K562 (cell line): ENCODE data around the gene AP3B2. TPM values are rescaled to one million over a fixed set of nuclear protein-coding genes. Genes with fewer than 3 reads are reported as not detected.

Experiments
- ATAC-seq: fragments of 200-7000 bp; cut with Tn5 transposase; 3 replicates; pipeline ENCODE4 v1.9.1; 2020; ENCODE audit warnings: moderate library complexity
- BruUV-seq: library from RNA; stranded (reverse); fragments of 400-500 nt; replicated peaks from 2 replicates; lab custom pipeline; 2021; lab: Mats Ljungman, UMichigan
- CTCF ChIA-PET: fragments of 300-600 bp; formaldehyde crosslinking; extraction: SDS; loops from one replicate; lab custom pipeline; 2021; ENCODE audit warnings: low intra/inter-chr PET ratio; lab: Yijun Ruan, JAX
- POLR2A ChIA-PET: fragments of 300-600, 350-650 bp; sonication (Branson Sonifier 250); formaldehyde crosslinking; extraction: SDS; loops from one replicate; lab custom pipeline; 2021; ENCODE audit warnings: antibody characterized with exemption, inconsistent platforms; lab: Yijun Ruan, JAX
- DNase-seq, 4 experiments: peaks; one replicate each; pipeline versions ENCODE4 v3.0.0 to v3.0.0-alpha.2; 2011 to 2018; ENCODE audit warnings: low spot score in 3 of 4, mixed read lengths in 3 of 4; ENCODE audit errors: extremely low read depth in 1 of 4
- FAIRE-seq: peaks from 2 replicates; lab custom pipeline; 2011; peaks lifted over from hg19 to GRCh38; lab: Jason Lieb, UNC
- H2AFZ ChIP-seq: 2 replicates; pipeline ENCODE4 v1.6.0; 2011; ENCODE audit warnings: low read depth, low read length, control low read depth, inconsistent platforms
- H3K27ac ChIP-seq: fragments of 200-600 bp; 3 replicates; pipeline ENCODE4 v1.8.0; 2011; ENCODE audit warnings: low read depth, mild to moderate bottlenecking, control low read depth, inconsistent platforms, low read length, moderate library complexity, mixed read lengths; ENCODE audit errors: extremely low read depth
- H3K27me3 ChIP-seq, 2 experiments: fragments of 300-600 bp in 1 of 2; 2 replicates in 1 of 2; 3 replicates in 1 of 2; pipeline versions ENCODE4 v1.6.0 to v1.8.0; 2011; ENCODE audit warnings: inconsistent platforms in 2 of 2, low read length in 2 of 2, mild to moderate bottlenecking in 1 of 2, mixed read lengths in 1 of 2, moderate library complexity in 1 of 2; ENCODE audit not compliant: control insufficient read depth in 2 of 2, insufficient read depth in 2 of 2
- H3K36me3 ChIP-seq: fragments of 300-600 bp; 3 replicates; pipeline ENCODE4 v1.8.0; 2011; ENCODE audit warnings: mild to moderate bottlenecking, low read length, inconsistent platforms; ENCODE audit not compliant: control insufficient read depth, insufficient read depth
- H3K4me1 ChIP-seq, 2 experiments: fragments of 200-600 bp in 1 of 2; replicated peaks in 1 of 2; 2 replicates in 1 of 2; 3 replicates in 1 of 2; pipeline versions ENCODE4 v1.5.1 to v1.8.0; 2011; ENCODE audit warnings: inconsistent platforms in 2 of 2, low read length in 2 of 2, mild to moderate bottlenecking in 1 of 2, mixed read lengths in 1 of 2, moderate library complexity in 1 of 2; ENCODE audit not compliant: control insufficient read depth in 2 of 2, insufficient read depth in 2 of 2
- H3K4me2 ChIP-seq: 2 replicates; pipeline ENCODE4 v1.6.1; 2011; ENCODE audit warnings: low read length, control low read depth, inconsistent platforms, mixed read lengths; ENCODE audit not compliant: insufficient read depth
- H3K4me3 ChIP-seq: fragments of 200-600 bp; sonication (generic), shearing (Covaris generic); 2 replicates; pipeline ENCODE4 v1.5.1; 2016; ENCODE audit warnings: control low read depth, inconsistent platforms
- H3K79me2 ChIP-seq: fragments of 200-600 bp; 3 replicates; pipeline ENCODE4 v1.8.0; 2011; ENCODE audit warnings: low read length, inconsistent platforms; ENCODE audit not compliant: control insufficient read depth, insufficient read depth
- H3K9ac ChIP-seq, 2 experiments: 2 replicates each; pipeline versions ENCODE4 v1.6.0 to v1.6.1; 2011; ENCODE audit warnings: low read depth in 2 of 2, low read length in 2 of 2, control low read depth in 1 of 2, inconsistent platforms in 1 of 2, mild to moderate bottlenecking in 1 of 2, mixed read lengths in 1 of 2; ENCODE audit not compliant: insufficient read depth in 1 of 2
- H3K9me1 ChIP-seq: one replicate; pipeline ENCODE4 v1.6.0; 2011; ENCODE audit warnings: inconsistent platforms, mild to moderate bottlenecking, low read length, moderate library complexity; ENCODE audit not compliant: control insufficient read depth, insufficient read depth
- H3K9me3 ChIP-seq: replicated peaks from 2 replicates; pipeline ENCODE4 v1.5.1; 2011; ENCODE audit warnings: low read depth, low read length, inconsistent platforms; ENCODE audit not compliant: control insufficient read depth, insufficient read depth
- H4K20me1 ChIP-seq: replicated peaks from 2 replicates; pipeline ENCODE4 v1.6.1; 2011; ENCODE audit warnings: low read length, inconsistent platforms, mixed read lengths; ENCODE audit not compliant: control insufficient read depth, insufficient read depth
- C11orf30 ChIP-seq: fragments of 450-650 bp; IDR thresholded peaks from 2 replicates; pipeline ENCODE4 v1.6.1; 2016; ENCODE audit warnings: low read depth, mild to moderate bottlenecking
- ETV1 ChIP-seq: fragments of 450-650 bp; conservative IDR thresholded peaks from 2 replicates; pipeline ENCODE4 v1.6.1; 2016; ENCODE audit warnings: missing genetic modification characterization, control low read depth, low read depth, missing compliant biosample characterization
- MAFG ChIP-seq: fragments of 450-650 bp; conservative IDR thresholded peaks from 2 replicates; pipeline ENCODE4 v1.6.1; 2016; ENCODE audit warnings: missing genetic modification characterization, missing compliant biosample characterization
- NFE2 ChIP-seq: IDR thresholded peaks from 2 replicates; pipeline ENCODE4 v1.6.1; 2014; ENCODE audit warnings: antibody characterized with exemption, low read depth
- PHF8 ChIP-seq: fragments of 200-600 bp; sonication (generic); IDR thresholded peaks from 2 replicates; pipeline ENCODE4 v1.6.1; 2012; ENCODE audit warnings: mixed run types, mild to moderate bottlenecking, inconsistent platforms, low read length, moderate library complexity, borderline replicate concordance
- SPI1 ChIP-seq: IDR thresholded peaks from 2 replicates; pipeline ENCODE4 v1.6.1; 2011; ENCODE audit warnings: low read depth, low read length, control low read depth, borderline replicate concordance
- TAF15 ChIP-seq: fragments of 200-400 bp; formaldehyde crosslinking; IDR thresholded peaks from 2 replicates; pipeline ENCODE4 v1.6.1; 2017; ENCODE audit warnings: mild to moderate bottlenecking, low read depth, low read length, moderate library complexity
- TCFL5 ChIP-seq: fragments of 250-450 bp; sonication (Bioruptor Pico); conservative IDR thresholded peaks from 2 replicates; pipeline ENCODE4 v1.6.1; 2021; ENCODE audit warnings: mild to moderate bottlenecking, moderate library complexity, matching md5 sums
- ZFP36 ChIP-seq: fragments of 150-350 bp; IDR thresholded peaks from 2 replicates; pipeline ENCODE4 v1.6.1; 2018; ENCODE audit warnings: low read length, low read depth; ENCODE audit not compliant: partially characterized antibody
- ZFX ChIP-seq: sonication (generic); formaldehyde crosslinking; IDR thresholded peaks from 2 replicates; pipeline ENCODE4 v1.8.0; 2022; ENCODE audit warnings: mild to moderate bottlenecking, missing genetic modification reagents, moderate library complexity
- ZNF316 ChIP-seq: fragments of 450-650 bp; IDR thresholded peaks from 2 replicates; pipeline ENCODE4 v1.6.1; 2016
- WGBS: fragments of 100-300 bp; shearing (Covaris generic); methylation state at CpG from one replicate; pipeline ENCODE4 v1.1.6; 2016; ENCODE audit warnings: low coverage, mixed read lengths; ENCODE audit not compliant: insufficient coverage; ENCODE audit errors: missing lambda C conversion rate; 5-methylcytosine and 5-hydroxymethylcytosine counted together
- in situ Hi-C: fragments of 300-500 bp; cut with MboI; formaldehyde crosslinking; loops from 4 replicates; pipeline ENCODE4 v1.15.0; 2018; ENCODE audit warnings: inconsistent platforms, mixed read lengths
- intact Hi-C: fragments of 100-400 bp; cut with micrococcal nuclease; formaldehyde crosslinking; loops from 2 replicates; pipeline ENCODE4 v1.14.2; 2022
- polyA plus RNA-seq, 8 experiments: library from polyadenylated mRNA; depleted of rRNA in 4 of 8; stranded (reverse) in 5 of 8; unstranded in 3 of 8; fragments of >200 nt; fragmentation: Nextera tagmentation in 2 of 8; fragmentation: Illumina TruSeq in 1 of 8; extraction: Ambion mirVana in 2 of 8; extraction: Trizol in 1 of 8; gene quantifications; 2 replicates each; pipeline versions ENCODE4 v1.2.1 to v1.2.3, GENCODE V29; 2011 to 2014; ENCODE audit warnings: inconsistent platforms in 1 of 8, missing spikeins in 1 of 8
- total RNA-seq, 7 experiments: library from RNA; depleted of rRNA in 6 of 7; stranded (reverse); fragments of >200 nt in 6 of 7; fragmentation: Illumina TruSeq in 2 of 7; extraction: Trizol in 2 of 7; gene quantifications; 2 replicates each; pipeline versions ENCODE4 v1.2.1 to v1.2.3, GENCODE V29; 2011 to 2021; ENCODE audit warnings: low replicate concordance in 1 of 7

The AP3B2 gene
- total and polyA plus RNA-seq, 9 of the 15 experiments (the other 6 are each of a cell fraction or from before 2014, with no cell fraction given) = 0.03 to 0.15 (median 0.10) TPM; not detected in 2

- Histone ChIP-seq H3K9me3 (no peaks in the 10 kb centered on the region), H2AFZ (peak overlapping the region; percentile 77), H3K4me3 (peak overlapping the region; percentile 74), H3K4me1 (peaks cover 0 to 20% of the 10 kb centered on the region in 2 experiments; a peak in 3 of 5 replicates), H3K9me1 (no peaks in the 10 kb centered on the region), H4K20me1 (peaks cover 5% of the 10 kb centered on the region), H3K27ac (no peak overlapping the region), H3K36me3 (no peaks in the 10 kb centered on the region), H3K4me2 (peak overlapping the region; percentile 78), H3K9ac (peak overlapping the region in 1 of 2 experiments; percentile 74; a peak in 1 of 4 replicates), H3K27me3 (peaks cover 1 to 45% of the 10 kb centered on the region in 2 experiments; a peak in 4 of 5 replicates), H3K79me2 (no peaks in the 10 kb centered on the region)
- DNase-seq (no peak), FAIRE-seq (no peak), ATAC-seq (no peak)
- no TSS peak for BruUV-seq
- POLR2A ChIA-PET = interaction anchor here (0.7 kb wide), 1 partner anchor 34 kb away, joined by 4 read pairs; no protein-coding TSS in a partner anchor
- in situ Hi-C loops = no loop called here
- CTCF ChIA-PET = no interaction called here
- TF ChIP-seq ZFX (CRISPR knock-in tag) (0 out of 2 replicates have a peak, but pooled peaks have one; percentile 31), TAF15 (no peak)
- intact Hi-C loops = no loop called here
- whole genome bisulfite sequencing = 21% methylated on average over 13 of the region's 14 CpGs
Measured at GRCh38 chr15:82710208-82710555, 507 bp upstream of the AP3B2 start.

DNA sequence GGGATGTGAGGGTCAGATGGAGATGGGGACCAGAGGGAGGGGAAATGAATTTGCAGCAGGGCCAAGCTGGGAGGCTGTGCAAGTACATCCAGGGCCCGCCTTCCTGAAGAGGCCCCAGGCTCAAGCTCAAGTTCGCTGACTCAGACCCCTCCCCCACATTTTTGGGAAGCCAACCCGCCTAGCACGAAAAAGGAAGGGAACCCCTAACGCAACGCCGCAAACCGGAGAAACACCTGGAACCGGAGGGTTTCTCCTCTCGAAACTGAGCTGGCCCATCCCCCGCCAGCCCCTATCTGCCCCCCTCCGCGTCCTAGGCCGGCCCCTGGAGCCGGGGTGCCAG lies 624 bp downstream of the AP3B2 start:
- H3K27ac ChIP-seq = no peak overlapping the region
- peaks cover 2 to 35% of the 10 kb centered on the region in 2 experiments; a peak in 4 of 5 replicates for H3K27me3 ChIP-seq
- intact Hi-C loops = no loop called here
- DNase-seq = peak in 2 of 4 experiments; percentile 34 to 44
- peaks cover 5% of the 10 kb centered on the region for H4K20me1 ChIP-seq
- no peaks in the 10 kb centered on the region for H3K9me3 ChIP-seq
- peak overlapping the region; percentile 78 for H3K4me2 ChIP-seq
- TF ChIP-seq SPI1 (0 out of 2 replicates have a peak, but pooled peaks have one; percentile 5), NFE2 (peak; percentile 25; the same call in 1 of the 2 replicates), PHF8 (peak; percentile 10; the same call in 1 of the 2 replicates), MAFG (tag) (no peak), C11orf30 (peak; percentile 43; the same call in 1 of the 2 replicates), TCFL5 (CRISPR knock-in tag) (no peak), ZNF316 (peak; percentile 63), ZFP36 (no peak), ETV1 (tag) (0 out of 2 replicates have a peak, but pooled peaks have one; percentile 34)
- TF ChIP-seq, all 486 proteins: peak for 6
- no TSS peak for BruUV-seq
- FAIRE-seq = no peak
- ATAC-seq = no peak
- peak overlapping the region in 1 of 2 experiments; percentile 76; a peak in 1 of 4 replicates for H3K9ac ChIP-seq
- ChIA-PET POLR2A (interaction anchor here (0.6 kb wide), 3 partner anchors 12 to 147 kb away, joined by 3 to 4 read pairs (median 3); no protein-coding TSS in a partner anchor), CTCF (no interaction called here)
- in situ Hi-C loops = no loop called here
- H3K4me1 ChIP-seq = peaks cover 0 to 20% of the 10 kb centered on the region in 2 experiments; a peak in 3 of 5 replicates
- H3K9me1 ChIP-seq = no peaks in the 10 kb centered on the region
- peak overlapping the region; percentile 77 for H2AFZ ChIP-seq
- no peaks in the 10 kb centered on the region for H3K79me2 ChIP-seq
- peak overlapping the region; percentile 74 for H3K4me3 ChIP-seq
- 6% methylated on average over 5 of the region's 15 CpGs for WGBS
- H3K36me3 ChIP-seq = no peaks in the 10 kb centered on the region
